Testis (tissue), 2 donors: ENCODE results near the gene GOLM1.

Source experiments
- POLR2A ChIP-seq: fragments of 450-650 bp; IDR thresholded peaks from one replicate; pipeline ENCODE4 v1.6.1; 2017; ENCODE audit warnings: antibody characterized with exemption, mild to moderate bottlenecking, moderate library complexity
- TF ChIP-seq, protein P1 (sequence below), 3 experiments: fragments of 450-650 bp in 2 of 3; fragments of 200-600 bp in 1 of 3; sonication (generic) in 1 of 3; IDR thresholded peaks; one replicate each; pipeline ENCODE4 v1.5.1; 2016 to 2019; ENCODE audit warnings: antibody characterized with exemption in 3 of 3, mild to moderate bottlenecking in 2 of 3, moderate library complexity in 1 of 3

DNA sequence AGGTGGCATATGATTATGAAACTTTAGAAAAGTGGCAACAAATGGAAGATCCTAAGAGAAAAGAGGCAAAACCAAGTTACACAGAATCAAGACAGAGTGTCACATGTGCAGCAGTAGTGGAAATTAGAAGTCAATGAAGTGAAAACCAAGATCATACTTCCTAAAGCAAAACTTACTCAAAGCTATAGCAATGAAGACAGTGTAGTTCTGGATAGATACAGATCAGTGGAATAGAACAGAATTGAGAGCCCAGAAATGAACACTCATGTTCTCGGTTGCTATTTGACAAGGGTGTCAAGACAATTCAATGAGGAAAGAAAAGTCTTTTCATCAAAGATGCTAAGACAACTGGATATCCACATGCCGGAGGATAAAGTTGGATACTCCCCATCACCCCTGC is 114.9 kb downstream of the GOLM1 start:
- TF ChIP-seq, protein P1, sequence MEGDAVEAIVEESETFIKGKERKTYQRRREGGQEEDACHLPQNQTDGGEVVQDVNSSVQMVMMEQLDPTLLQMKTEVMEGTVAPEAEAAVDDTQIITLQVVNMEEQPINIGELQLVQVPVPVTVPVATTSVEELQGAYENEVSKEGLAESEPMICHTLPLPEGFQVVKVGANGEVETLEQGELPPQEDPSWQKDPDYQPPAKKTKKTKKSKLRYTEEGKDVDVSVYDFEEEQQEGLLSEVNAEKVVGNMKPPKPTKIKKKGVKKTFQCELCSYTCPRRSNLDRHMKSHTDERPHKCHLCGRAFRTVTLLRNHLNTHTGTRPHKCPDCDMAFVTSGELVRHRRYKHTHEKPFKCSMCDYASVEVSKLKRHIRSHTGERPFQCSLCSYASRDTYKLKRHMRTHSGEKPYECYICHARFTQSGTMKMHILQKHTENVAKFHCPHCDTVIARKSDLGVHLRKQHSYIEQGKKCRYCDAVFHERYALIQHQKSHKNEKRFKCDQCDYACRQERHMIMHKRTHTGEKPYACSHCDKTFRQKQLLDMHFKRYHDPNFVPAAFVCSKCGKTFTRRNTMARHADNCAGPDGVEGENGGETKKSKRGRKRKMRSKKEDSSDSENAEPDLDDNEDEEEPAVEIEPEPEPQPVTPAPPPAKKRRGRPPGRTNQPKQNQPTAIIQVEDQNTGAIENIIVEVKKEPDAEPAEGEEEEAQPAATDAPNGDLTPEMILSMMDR (IDR thresholded peaks at IDR 0.05) = no peak
- no peak for TF ChIP-seq POLR2A
